K562 treated with DMSO at 1 percent for 4 hours (cell line): ENCODE results near the gene EXOC8. TPM values are rescaled to one million over a fixed set of nuclear protein-coding genes. Genes with fewer than 3 reads are reported as not detected.

ENCODE experiments used
- total RNA-seq: library from RNA; unstranded; fragments of 300-600 nt; gene quantifications from 2 replicates; pipeline ENCODE4 v1.2.3, GENCODE V29; 2022; ENCODE audit not compliant: insufficient read depth

EXOC8 gene
- total RNA-seq, result 10.8 and 12.9 TPM in 2 replicates

GRCh38 chr1:231337472-231338269, at the start of gene EXOC8:
TSS of gene EXOC8 (minus strand) at chr1:231337852. CDS start at chr1:231337745, 107 bp downstream.

GRCh38 chr1:231338270-231339128, 847 bp upstream of the EXOC8 start, which contains the start of gene SPRTN:
TSS of gene SPRTN (plus strand) at chr1:231338293. CDS start at chr1:231338384, 91 bp downstream.

Other genes with a start within 250 kb of the EXOC8 start
- 0.75 and 1.4 TPM in 2 replicates for gene TRIM67, start 175.8 kb downstream of the EXOC8 start, total RNA-seq
- gene GNPAT, start 96.6 kb downstream of the EXOC8 start, total RNA-seq, result 31.7 and 44.0 TPM in 2 replicates
- gene SPRTN, start 441 bp upstream of the EXOC8 start, total RNA-seq, result 8.8 and 9.1 TPM in 2 replicates
- gene EGLN1, start 84.4 kb upstream of the EXOC8 start, total RNA-seq, result 15.4 and 20.2 TPM in 2 replicates
- 23.8 and 30.5 TPM in 2 replicates for gene TSNAX, start 190.8 kb upstream of the EXOC8 start, total RNA-seq